ENCODE data around the gene RRAGC.

The RRAGC gene, protein sequence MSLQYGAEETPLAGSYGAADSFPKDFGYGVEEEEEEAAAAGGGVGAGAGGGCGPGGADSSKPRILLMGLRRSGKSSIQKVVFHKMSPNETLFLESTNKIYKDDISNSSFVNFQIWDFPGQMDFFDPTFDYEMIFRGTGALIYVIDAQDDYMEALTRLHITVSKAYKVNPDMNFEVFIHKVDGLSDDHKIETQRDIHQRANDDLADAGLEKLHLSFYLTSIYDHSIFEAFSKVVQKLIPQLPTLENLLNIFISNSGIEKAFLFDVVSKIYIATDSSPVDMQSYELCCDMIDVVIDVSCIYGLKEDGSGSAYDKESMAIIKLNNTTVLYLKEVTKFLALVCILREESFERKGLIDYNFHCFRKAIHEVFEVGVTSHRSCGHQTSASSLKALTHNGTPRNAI

DNA sequence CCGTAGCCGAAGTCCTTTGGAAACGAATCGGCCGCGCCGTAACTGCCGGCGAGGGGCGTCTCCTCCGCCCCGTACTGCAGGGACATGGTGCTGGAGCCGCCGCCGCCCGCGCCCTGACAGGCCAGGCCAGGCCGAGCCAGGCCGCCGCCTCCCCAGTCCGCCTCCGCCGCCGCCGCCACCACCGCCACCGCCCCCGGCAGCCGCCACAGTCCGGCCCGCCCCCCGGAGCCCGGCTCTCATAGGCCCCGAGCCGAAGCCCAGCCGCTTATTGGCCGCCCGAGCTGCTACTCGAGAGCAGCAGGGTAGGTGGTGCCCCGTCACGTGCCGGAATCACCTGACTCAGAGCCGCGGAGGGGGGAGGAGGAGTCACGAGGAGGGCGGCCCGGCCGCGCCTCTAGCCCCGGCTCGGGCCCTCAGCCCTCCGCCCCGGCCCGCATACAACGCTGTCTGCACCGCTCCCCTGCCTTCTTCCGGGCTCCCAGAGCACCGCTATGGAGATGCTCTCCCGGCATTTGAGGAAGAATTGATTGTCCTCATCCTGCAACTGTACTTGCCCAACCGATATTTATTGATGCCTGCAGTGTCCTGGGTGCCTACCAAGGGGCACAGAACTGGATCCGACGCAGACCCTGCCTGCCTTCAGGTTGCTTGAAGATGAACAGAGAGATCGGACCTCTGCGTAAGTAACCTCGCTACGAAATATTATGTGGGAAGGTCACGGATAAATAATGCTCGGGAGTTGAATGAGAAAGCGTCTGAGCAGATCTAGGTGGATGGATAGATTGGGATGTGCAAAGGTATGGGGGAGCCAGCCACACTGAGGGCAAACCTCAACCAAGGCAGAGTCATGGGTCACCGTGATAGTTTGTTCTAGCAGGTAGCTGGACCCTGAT, at the start of gene RRAGC:
Gene RRAGC (minus strand): TSS at position 212 of the 893 bp plus-strand sequence. CDS start 126 bp downstream, at position 86.
- Histone ChIP-seq H3K4me3 (ENCODE audit: low read depth in 1 of 2, low read length in 2 of 2) (peak within 1 kb of the TSS; percentile 94 to 100), H3K9me3 (ENCODE audit: low read length) (no peaks in the 10 kb centered on the region), H3K4me1 (ENCODE audit: insufficient read depth, low read length) (peaks cover 22% of the 10 kb centered on the region), H3K36me3 (ENCODE audit: insufficient read depth, low read length) (peaks cover 8% of the 10 kb centered on the region), H3K9ac (ENCODE audit: low read length) (peak within 1 kb of the TSS; percentile 96), H3K27ac (ENCODE audit: low read depth, low read length) (peak within 1 kb of the TSS; percentile 95), H3K27me3 (ENCODE audit: control insufficient read depth in 1 of 2, insufficient read depth in 2 of 2, low read length in 2 of 2) (no peaks in the 10 kb centered on the region)

DNA sequence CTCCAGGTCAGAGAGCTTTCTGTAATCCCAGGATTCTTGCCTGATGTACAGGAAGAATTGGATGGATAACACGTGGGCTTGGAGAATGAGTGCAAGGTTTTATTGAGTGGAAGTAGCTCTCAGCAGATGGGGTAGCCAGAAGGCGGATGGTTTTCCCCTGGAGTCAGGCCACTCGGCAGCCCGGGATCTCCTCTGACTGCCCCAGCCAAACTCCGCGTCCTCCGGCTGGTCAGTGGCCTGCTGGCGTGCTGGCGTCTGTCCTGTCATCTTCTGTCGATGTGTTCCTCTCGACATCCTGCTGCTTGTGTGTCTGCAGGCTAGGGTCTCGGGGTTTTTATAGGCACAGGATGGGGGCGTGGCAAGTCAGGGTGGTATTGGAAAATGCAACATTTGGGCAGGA, 49.2 kb upstream of the RRAGC start:
- no peak overlapping the region for H3K27ac ChIP-seq (ENCODE audit: low read depth, low read length)
- H3K4me3 ChIP-seq (ENCODE audit: low read depth in 1 of 2, low read length in 2 of 2) = no peak overlapping the region
- no peaks in the 10 kb centered on the region for H3K36me3 ChIP-seq (ENCODE audit: insufficient read depth, low read length)
- H3K27me3 ChIP-seq (ENCODE audit: control insufficient read depth in 1 of 2, insufficient read depth in 2 of 2, low read length in 2 of 2) = no peaks in the 10 kb centered on the region
- no peak overlapping the region for H3K9ac ChIP-seq (ENCODE audit: low read length)
- H3K4me1 ChIP-seq (ENCODE audit: insufficient read depth, low read length) = no peaks in the 10 kb centered on the region
- H3K9me3 ChIP-seq (ENCODE audit: low read length) = no peaks in the 10 kb centered on the region

DNA sequence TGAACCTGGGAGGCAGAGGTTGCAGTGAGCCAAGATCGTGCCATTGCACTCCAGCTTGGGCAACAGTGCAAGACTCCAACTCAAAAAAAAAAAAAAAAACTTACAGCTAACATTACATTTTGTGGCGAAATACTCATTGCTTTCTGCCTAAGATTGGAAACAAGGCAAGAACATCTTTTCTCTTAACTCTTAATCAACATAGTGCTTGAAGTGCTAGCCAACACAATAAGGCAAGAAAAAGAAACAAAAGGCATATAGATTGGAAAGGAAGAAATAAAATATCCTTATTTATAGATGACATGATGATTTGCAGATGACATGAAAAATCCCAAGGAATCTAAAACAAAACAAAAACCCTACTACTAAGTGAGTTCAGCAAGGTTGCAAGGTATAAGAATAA, 46.4 kb upstream of the RRAGC start:
- no peaks in the 10 kb centered on the region for H3K36me3 ChIP-seq (ENCODE audit: insufficient read depth, low read length)
- no peak overlapping the region for H3K4me3 ChIP-seq (ENCODE audit: low read depth in 1 of 2, low read length in 2 of 2)
- H3K27me3 ChIP-seq (ENCODE audit: control insufficient read depth in 1 of 2, insufficient read depth in 2 of 2, low read length in 2 of 2) = no peaks in the 10 kb centered on the region
- H3K4me1 ChIP-seq (ENCODE audit: insufficient read depth, low read length) = no peaks in the 10 kb centered on the region
- H3K9me3 ChIP-seq (ENCODE audit: low read length) = no peaks in the 10 kb centered on the region
- H3K9ac ChIP-seq (ENCODE audit: low read length) = no peak overlapping the region
- no peak overlapping the region for H3K27ac ChIP-seq (ENCODE audit: low read depth, low read length)

DNA sequence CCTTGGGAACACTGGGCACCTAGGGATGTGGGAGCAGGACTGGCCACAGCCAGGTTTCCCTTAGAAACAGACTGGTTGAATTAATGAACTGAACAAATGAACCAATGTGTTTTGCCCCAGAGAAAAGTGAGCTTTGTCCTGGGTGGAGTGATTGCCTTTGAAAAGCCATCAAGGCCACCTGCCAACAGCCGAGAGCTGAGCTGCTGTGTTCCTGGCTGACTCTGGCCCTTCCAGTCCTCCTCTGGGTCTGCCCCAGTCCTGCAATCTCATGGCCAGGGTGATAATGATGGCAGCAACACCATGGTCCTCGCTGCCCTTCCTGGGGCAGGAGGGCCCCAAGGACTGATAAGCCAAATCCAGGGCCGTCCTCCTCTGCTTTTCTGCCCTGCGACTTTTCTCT, 40.0 kb upstream of the RRAGC start:
- Histone ChIP-seq H3K27me3 (ENCODE audit: control insufficient read depth in 1 of 2, insufficient read depth in 2 of 2, low read length in 2 of 2) (no peaks in the 10 kb centered on the region), H3K4me3 (ENCODE audit: low read depth in 1 of 2, low read length in 2 of 2) (no peak overlapping the region), H3K9ac (ENCODE audit: low read length) (no peak overlapping the region), H3K4me1 (ENCODE audit: insufficient read depth, low read length) (no peaks in the 10 kb centered on the region), H3K36me3 (ENCODE audit: insufficient read depth, low read length) (no peaks in the 10 kb centered on the region), H3K9me3 (ENCODE audit: low read length) (no peaks in the 10 kb centered on the region), H3K27ac (ENCODE audit: low read depth, low read length) (no peak overlapping the region)

DNA sequence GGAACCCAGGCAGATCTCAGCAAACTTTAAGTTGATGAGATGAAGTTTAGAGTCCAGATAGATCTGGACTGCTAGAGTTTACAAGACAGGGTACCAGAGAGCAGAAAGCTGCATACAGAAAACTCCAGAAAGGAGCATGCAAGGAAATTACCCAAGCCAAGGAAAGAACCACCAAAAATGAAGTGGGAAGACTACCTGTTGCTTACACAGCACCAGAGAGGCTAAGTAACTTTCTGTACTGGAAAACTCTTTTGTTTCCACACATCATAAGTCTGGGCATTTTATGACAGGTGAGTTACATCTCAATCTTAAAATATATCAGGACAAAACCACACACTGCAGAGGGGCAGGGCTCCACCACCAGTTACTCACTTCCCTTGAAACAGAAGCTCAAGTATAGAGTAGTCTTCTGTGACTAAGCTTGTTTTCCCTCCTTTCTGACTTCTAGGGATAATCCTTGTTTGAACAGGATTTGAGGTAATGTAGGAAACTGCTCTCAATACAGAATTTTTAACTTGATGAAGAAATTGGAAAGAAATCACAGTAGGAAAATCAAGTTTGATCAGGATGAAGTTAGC, 39.2 kb upstream of the RRAGC start:
- Histone ChIP-seq H3K9me3 (ENCODE audit: low read length) (no peaks in the 10 kb centered on the region), H3K9ac (ENCODE audit: low read length) (no peak overlapping the region), H3K27me3 (ENCODE audit: control insufficient read depth in 1 of 2, insufficient read depth in 2 of 2, low read length in 2 of 2) (no peaks in the 10 kb centered on the region), H3K4me1 (ENCODE audit: insufficient read depth, low read length) (no peaks in the 10 kb centered on the region), H3K36me3 (ENCODE audit: insufficient read depth, low read length) (no peaks in the 10 kb centered on the region), H3K4me3 (ENCODE audit: low read depth in 1 of 2, low read length in 2 of 2) (no peak overlapping the region), H3K27ac (ENCODE audit: low read depth, low read length) (no peak overlapping the region)

DNA sequence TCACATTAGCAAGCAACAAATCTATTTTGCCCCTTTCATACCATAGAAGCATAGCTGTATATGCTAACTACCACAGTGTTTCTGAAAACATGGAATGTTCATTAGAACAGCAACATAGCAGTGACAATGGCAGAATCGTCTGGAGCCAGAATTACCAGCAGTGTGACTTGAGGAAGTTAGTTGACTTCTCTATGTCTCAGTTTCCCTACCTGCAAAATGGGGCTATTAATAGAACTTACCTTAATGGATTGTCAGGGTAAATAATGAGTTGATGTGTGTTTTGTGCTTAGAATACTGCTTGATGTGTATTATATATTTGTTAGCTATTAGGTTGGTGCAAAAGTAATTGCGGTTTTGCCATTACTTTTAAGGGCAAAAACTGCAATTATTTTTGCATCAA, 36.6 kb upstream of the RRAGC start:
- Histone ChIP-seq H3K27ac (ENCODE audit: low read depth, low read length) (no peak overlapping the region), H3K36me3 (ENCODE audit: insufficient read depth, low read length) (no peaks in the 10 kb centered on the region), H3K9ac (ENCODE audit: low read length) (no peak overlapping the region), H3K4me1 (ENCODE audit: insufficient read depth, low read length) (no peaks in the 10 kb centered on the region), H3K9me3 (ENCODE audit: low read length) (no peaks in the 10 kb centered on the region), H3K4me3 (ENCODE audit: low read depth in 1 of 2, low read length in 2 of 2) (no peak overlapping the region), H3K27me3 (ENCODE audit: control insufficient read depth in 1 of 2, insufficient read depth in 2 of 2, low read length in 2 of 2) (no peaks in the 10 kb centered on the region)

DNA sequence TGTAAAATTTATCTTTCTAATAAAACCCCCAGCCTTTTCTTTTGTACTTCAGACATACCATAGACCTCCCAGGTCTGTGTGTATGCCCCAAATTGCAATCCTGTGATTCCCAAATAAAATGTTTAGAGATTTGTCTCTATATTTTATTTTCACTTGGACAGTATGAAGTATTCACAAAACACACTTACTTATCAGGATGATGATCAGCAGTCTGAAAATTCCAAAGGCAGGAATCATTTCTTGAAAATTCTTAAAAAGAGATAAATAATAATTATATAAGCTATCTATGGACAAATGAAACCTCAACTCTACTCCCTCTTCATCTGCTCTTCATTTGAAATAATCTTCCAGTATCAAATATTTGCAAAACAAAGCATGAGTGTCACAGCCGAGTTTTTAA, 33.4 kb upstream of the RRAGC start:
- Histone ChIP-seq H3K4me1 (ENCODE audit: insufficient read depth, low read length) (no peaks in the 10 kb centered on the region), H3K9me3 (ENCODE audit: low read length) (no peaks in the 10 kb centered on the region), H3K36me3 (ENCODE audit: insufficient read depth, low read length) (no peaks in the 10 kb centered on the region), H3K27ac (ENCODE audit: low read depth, low read length) (no peak overlapping the region), H3K27me3 (ENCODE audit: control insufficient read depth in 1 of 2, insufficient read depth in 2 of 2, low read length in 2 of 2) (no peaks in the 10 kb centered on the region), H3K9ac (ENCODE audit: low read length) (no peak overlapping the region), H3K4me3 (ENCODE audit: low read depth in 1 of 2, low read length in 2 of 2) (no peak overlapping the region)

DNA sequence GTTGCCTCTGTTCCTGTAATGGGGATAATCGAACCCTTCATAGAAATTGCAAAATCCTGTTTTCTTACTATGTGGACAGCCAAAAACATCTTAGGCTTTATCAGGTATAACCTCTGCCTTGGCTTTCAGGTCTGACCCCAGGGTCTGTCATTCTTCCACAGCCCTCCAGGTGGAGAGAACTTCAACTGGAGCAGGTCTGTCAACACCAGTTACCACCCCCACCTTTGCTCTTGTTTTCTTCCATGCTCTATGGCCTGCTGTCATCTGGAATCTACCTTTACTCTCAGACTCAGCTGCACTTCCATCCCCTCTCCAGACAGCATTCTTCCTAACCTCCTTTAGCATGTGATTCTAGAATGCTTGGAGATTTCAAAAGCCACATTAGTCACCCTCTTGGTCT, 32.2 kb upstream of the RRAGC start:
- H3K9me3 ChIP-seq (ENCODE audit: low read length) = no peaks in the 10 kb centered on the region

DNA sequence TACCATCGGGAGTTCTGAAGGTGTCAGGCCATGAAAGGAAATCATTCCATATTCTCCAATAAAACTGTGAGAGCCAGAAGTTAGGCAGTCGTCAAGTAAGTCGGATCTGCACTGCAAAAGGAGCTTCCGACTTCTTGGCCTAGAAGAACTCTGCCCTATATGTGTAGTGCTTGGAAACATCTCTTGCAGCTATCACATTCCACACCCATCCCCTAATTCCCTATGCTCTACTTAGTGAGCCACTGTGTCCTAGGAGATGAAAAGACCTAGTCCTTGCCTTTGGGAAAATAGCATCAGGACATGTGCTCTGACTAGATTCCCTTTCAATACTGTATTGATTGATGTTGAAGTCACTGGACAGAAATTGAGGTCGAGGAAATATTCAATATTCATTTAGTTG, 30.0 kb upstream of the RRAGC start:
- no peaks in the 10 kb centered on the region for H3K4me1 ChIP-seq (ENCODE audit: insufficient read depth, low read length)
- no peak overlapping the region for H3K27ac ChIP-seq (ENCODE audit: low read depth, low read length)
- no peaks in the 10 kb centered on the region for H3K9me3 ChIP-seq (ENCODE audit: low read length)
- no peaks in the 10 kb centered on the region for H3K36me3 ChIP-seq (ENCODE audit: insufficient read depth, low read length)
- H3K4me3 ChIP-seq (ENCODE audit: low read depth in 1 of 2, low read length in 2 of 2) = no peak overlapping the region
- no peaks in the 10 kb centered on the region for H3K27me3 ChIP-seq (ENCODE audit: control insufficient read depth in 1 of 2, insufficient read depth in 2 of 2, low read length in 2 of 2)
- H3K9ac ChIP-seq (ENCODE audit: low read length) = no peak overlapping the region

More for the DNA sequence above, 32.2 kb upstream of the RRAGC start:
- Histone ChIP-seq H3K27ac (ENCODE audit: low read depth, low read length) (no peak overlapping the region), H3K4me3 (ENCODE audit: low read depth in 1 of 2, low read length in 2 of 2) (no peak overlapping the region), H3K27me3 (ENCODE audit: control insufficient read depth in 1 of 2, insufficient read depth in 2 of 2, low read length in 2 of 2) (no peaks in the 10 kb centered on the region), H3K9ac (ENCODE audit: low read length) (no peak overlapping the region), H3K4me1 (ENCODE audit: insufficient read depth, low read length) (no peaks in the 10 kb centered on the region), H3K36me3 (ENCODE audit: insufficient read depth, low read length) (no peaks in the 10 kb centered on the region)

DNA sequence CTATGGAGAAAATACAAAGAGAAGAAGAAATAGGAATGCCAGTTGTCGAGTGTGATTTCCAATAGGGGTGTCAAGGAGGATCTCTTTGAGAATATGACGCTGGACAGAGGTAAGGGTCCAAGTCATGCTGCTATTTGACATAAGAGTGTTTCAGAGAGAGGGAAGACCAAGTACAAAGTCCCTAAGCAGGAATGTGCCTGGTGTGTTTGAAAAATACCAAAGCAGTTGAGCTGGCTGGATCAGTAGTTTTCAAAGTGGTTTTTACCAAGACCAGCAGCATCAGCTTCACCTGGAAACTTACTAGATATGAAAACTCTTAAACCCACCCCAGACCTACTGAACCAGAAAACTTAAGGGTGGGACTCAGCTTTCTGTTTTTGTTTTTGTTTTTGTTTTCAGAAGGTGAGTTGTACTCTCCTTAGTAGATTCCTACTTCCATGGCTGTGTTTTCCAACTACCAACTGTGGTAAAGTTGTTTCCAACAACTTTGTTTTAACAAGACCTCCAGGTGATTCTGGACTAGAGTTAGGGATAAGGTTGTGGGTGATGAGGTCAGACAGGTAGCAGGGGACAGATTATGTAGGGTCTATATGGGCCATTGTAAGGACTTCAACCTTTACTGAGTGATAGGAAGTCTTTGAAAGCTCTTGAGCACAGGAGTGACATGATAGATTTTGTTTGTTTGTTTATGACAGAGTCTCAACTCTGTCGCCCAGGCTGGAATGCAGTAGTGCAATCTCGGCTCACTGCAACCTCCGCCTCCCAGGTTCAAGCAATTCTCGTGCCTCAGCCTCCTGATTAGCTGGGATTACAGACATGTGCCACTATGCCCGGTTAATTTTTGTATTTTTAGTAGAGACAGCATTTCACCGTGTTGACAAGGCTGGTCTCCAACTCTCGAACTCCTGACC, 29.1 kb upstream of the RRAGC start:
- H3K27me3 ChIP-seq (ENCODE audit: control insufficient read depth in 1 of 2, insufficient read depth in 2 of 2, low read length in 2 of 2) = no peaks in the 10 kb centered on the region

DNA sequence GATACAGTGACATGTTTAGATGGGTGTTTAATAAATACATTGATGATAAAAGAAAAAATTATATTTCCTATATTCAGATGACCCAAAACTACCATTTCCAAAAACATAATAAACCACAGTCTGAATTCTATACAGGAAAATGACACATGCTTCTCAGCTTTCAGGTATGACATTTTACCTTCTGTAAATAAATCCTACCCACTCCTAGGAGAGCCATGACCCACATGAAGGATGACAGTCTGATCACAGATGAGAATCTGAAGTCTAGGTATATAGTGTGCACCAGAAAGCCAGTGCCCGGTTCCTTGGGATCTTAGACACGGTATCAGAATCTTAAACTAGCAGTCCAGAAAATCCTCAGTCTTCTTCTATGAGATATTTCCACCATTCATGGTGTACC, 25.5 kb upstream of the RRAGC start:
- Histone ChIP-seq H3K27ac (ENCODE audit: low read depth, low read length) (no peak overlapping the region), H3K36me3 (ENCODE audit: insufficient read depth, low read length) (no peaks in the 10 kb centered on the region), H3K9ac (ENCODE audit: low read length) (no peak overlapping the region), H3K4me1 (ENCODE audit: insufficient read depth, low read length) (no peaks in the 10 kb centered on the region), H3K27me3 (ENCODE audit: control insufficient read depth in 1 of 2, insufficient read depth in 2 of 2, low read length in 2 of 2) (no peaks in the 10 kb centered on the region), H3K9me3 (ENCODE audit: low read length) (no peaks in the 10 kb centered on the region), H3K4me3 (ENCODE audit: low read depth in 1 of 2, low read length in 2 of 2) (no peak overlapping the region)

More for the DNA sequence above, 29.1 kb upstream of the RRAGC start:
- Histone ChIP-seq H3K36me3 (ENCODE audit: insufficient read depth, low read length) (no peaks in the 10 kb centered on the region), H3K4me3 (ENCODE audit: low read depth in 1 of 2, low read length in 2 of 2) (no peak overlapping the region), H3K9ac (ENCODE audit: low read length) (no peak overlapping the region), H3K27ac (ENCODE audit: low read depth, low read length) (no peak overlapping the region), H3K4me1 (ENCODE audit: insufficient read depth, low read length) (no peaks in the 10 kb centered on the region), H3K9me3 (ENCODE audit: low read length) (no peaks in the 10 kb centered on the region)

Data from muscle layer of colon (tissue), 2 donors.